Measurements from ENCODE around the gene SELE. TPM values are rescaled to one million over a fixed set of nuclear protein-coding genes. Genes with fewer than 3 reads are reported as not detected.

The SELE gene
- total RNA-seq, 2 experiments from 2014 or later, result not detected

DNA sequence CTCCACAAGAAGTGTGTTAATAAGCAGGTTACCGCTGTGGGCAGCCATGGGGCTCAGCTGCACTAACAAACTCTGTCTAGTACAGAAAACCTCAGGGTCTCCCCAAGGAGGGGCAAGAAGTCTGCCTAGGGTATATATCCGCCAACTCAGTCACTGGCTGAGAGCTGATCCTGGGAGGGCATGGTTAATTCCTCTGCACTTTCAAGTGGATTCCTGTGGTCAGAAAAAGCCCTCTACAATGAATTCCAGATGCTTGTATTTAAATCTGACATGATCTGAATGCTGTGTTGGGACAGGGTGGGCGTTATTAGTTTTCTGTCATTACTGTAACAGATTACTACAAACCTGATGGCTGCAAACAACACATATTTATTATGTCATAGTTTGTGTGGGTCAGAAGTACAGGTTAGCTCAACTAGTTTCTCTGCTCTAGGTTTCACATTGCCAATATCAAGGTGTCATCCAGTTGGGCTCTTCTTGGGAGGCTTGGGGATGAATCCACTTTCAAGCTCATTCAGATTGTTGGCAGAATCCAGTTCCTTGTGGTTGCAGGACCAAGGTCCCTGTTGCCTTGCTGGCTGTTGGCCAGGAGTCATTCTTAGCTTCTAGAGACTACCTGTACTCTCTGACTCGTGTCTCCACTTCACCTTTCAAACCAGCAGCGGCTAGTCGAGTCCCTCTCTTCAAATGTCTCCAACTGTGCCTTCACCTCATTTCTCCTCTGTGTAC, 8.0 kb upstream of the SELE start:
- ChIA-PET POLR2A (interaction anchor here (1.1 kb wide), 1 partner anchor 107 kb away, joined by 3 read pairs; no protein-coding TSS in a partner anchor), CTCF (ENCODE audit: unreplicated experiment) (no interaction called here)
- Histone ChIP-seq H3K9me2 (ENCODE audit: insufficient read depth, low read length) (no peaks in the 10 kb centered on the region), H3K27ac (ENCODE audit: low read depth, low read length, poor library complexity, severe bottlenecking) (no peak overlapping the region), H3K4me1 (ENCODE audit: insufficient read depth, low read length, poor library complexity, severe bottlenecking) (no peaks in the 10 kb centered on the region), H3K9me3 (ENCODE audit: low read length) (no peaks in the 10 kb centered on the region), H3K4me2 (ENCODE audit: low read length) (no peak overlapping the region), H3K36me3 (ENCODE audit: insufficient read depth, low read length) (no peaks in the 10 kb centered on the region), H3K79me2 (ENCODE audit: insufficient read depth, low read depth, low read length) (no peaks in the 10 kb centered on the region), H3K4me3 (ENCODE audit: low read depth, low read length, poor library complexity, severe bottlenecking) (no peak overlapping the region), H2AFZ (ENCODE audit: low read length) (no peak overlapping the region), H4K20me1 (ENCODE audit: insufficient read depth, low read length) (no peaks in the 10 kb centered on the region)
- no TSS peak for BruUV-seq (replicated peaks)
- no peak for DNase-seq (ENCODE audit: low spot score)
- TF ChIP-seq EZH2phosphoT487 (IDR thresholded peaks at IDR 0.05; ENCODE audit: borderline replicate concordance, low read depth, low read length), result no peak
- TF ChIP-seq, protein P1, sequence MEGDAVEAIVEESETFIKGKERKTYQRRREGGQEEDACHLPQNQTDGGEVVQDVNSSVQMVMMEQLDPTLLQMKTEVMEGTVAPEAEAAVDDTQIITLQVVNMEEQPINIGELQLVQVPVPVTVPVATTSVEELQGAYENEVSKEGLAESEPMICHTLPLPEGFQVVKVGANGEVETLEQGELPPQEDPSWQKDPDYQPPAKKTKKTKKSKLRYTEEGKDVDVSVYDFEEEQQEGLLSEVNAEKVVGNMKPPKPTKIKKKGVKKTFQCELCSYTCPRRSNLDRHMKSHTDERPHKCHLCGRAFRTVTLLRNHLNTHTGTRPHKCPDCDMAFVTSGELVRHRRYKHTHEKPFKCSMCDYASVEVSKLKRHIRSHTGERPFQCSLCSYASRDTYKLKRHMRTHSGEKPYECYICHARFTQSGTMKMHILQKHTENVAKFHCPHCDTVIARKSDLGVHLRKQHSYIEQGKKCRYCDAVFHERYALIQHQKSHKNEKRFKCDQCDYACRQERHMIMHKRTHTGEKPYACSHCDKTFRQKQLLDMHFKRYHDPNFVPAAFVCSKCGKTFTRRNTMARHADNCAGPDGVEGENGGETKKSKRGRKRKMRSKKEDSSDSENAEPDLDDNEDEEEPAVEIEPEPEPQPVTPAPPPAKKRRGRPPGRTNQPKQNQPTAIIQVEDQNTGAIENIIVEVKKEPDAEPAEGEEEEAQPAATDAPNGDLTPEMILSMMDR (conservative IDR thresholded peaks at IDR 0.05; ENCODE audit: low read length), result no peak
- intact Hi-C loops (cut with micrococcal nuclease; ENCODE audit: unreplicated experiment), result no loop called here

DNA sequence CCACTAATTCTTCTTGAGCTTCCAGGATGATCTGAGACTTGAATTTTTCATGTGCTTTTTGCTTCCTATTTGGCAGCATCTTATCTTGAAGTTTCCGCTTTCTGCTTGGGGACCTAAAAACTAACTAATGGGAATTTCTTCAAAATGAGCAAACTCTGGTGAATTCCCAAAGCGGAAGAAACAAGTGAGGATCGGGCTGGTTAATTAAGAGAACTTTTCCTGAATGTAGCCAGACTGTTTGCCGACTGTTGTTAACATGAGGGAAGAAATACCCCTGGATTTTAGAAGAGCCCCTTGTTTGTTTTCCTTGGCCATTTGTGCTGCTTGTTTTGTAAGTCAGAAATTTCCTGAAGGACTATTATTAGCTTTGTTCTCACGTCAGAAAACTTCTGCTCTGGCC, 6.1 kb upstream of the SELE start:
- no TSS peak for BruUV-seq (replicated peaks)
- Histone ChIP-seq H3K79me2 (ENCODE audit: insufficient read depth, low read depth, low read length) (no peaks in the 10 kb centered on the region), H3K9me2 (ENCODE audit: insufficient read depth, low read length) (no peaks in the 10 kb centered on the region), H3K4me1 (ENCODE audit: insufficient read depth, low read length, poor library complexity, severe bottlenecking) (no peaks in the 10 kb centered on the region), H3K27ac (ENCODE audit: low read depth, low read length, poor library complexity, severe bottlenecking) (no peak overlapping the region), H2AFZ (ENCODE audit: low read length) (no peak overlapping the region), H3K4me3 (ENCODE audit: low read depth, low read length, poor library complexity, severe bottlenecking) (no peak overlapping the region), H3K9me3 (ENCODE audit: low read length) (no peaks in the 10 kb centered on the region), H3K36me3 (ENCODE audit: insufficient read depth, low read length) (no peaks in the 10 kb centered on the region), H4K20me1 (ENCODE audit: insufficient read depth, low read length) (no peaks in the 10 kb centered on the region), H3K4me2 (ENCODE audit: low read length) (no peak overlapping the region)
- TF ChIP-seq, protein P1 (conservative IDR thresholded peaks at IDR 0.05; ENCODE audit: low read length), result no peak
- no peak for TF ChIP-seq EZH2phosphoT487 (IDR thresholded peaks at IDR 0.05; ENCODE audit: borderline replicate concordance, low read depth, low read length)
- intact Hi-C loops (cut with micrococcal nuclease; ENCODE audit: unreplicated experiment), result no loop called here
- ChIA-PET POLR2A (no interaction called here), CTCF (ENCODE audit: unreplicated experiment) (no interaction called here)
- DNase-seq (ENCODE audit: low spot score), result no peak

DNA sequence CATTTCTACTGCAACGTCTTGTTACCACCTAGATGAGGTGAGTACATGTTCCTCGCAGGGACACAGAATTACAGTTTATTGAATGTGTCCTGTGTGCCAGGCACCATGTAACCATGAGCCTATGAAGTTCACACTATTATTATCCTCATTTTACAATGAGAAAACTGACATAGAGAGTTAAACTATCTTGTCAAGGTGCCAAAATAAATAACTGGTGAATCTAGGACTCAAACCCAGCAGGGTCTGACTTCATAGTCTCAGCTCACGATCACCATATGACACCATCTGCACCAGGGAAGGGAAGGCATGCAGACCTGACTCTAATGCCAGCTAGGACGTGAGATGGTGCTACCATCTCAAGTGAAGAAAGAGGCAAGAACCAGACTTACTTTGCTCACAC, 2.4 kb downstream of the SELE start:
- Histone ChIP-seq H3K9me2 (ENCODE audit: insufficient read depth, low read length) (no peaks in the 10 kb centered on the region), H4K20me1 (ENCODE audit: insufficient read depth, low read length) (no peaks in the 10 kb centered on the region), H3K4me2 (ENCODE audit: low read length) (no peak overlapping the region), H3K4me1 (ENCODE audit: insufficient read depth, low read length, poor library complexity, severe bottlenecking) (no peaks in the 10 kb centered on the region), H3K9me3 (ENCODE audit: low read length) (no peaks in the 10 kb centered on the region), H2AFZ (ENCODE audit: low read length) (no peak overlapping the region), H3K79me2 (ENCODE audit: insufficient read depth, low read depth, low read length) (no peaks in the 10 kb centered on the region), H3K4me3 (ENCODE audit: low read depth, low read length, poor library complexity, severe bottlenecking) (no peak overlapping the region), H3K27ac (ENCODE audit: low read depth, low read length, poor library complexity, severe bottlenecking) (no peak overlapping the region), H3K36me3 (ENCODE audit: insufficient read depth, low read length) (no peaks in the 10 kb centered on the region)
- DNase-seq (ENCODE audit: low spot score), result no peak
- TF ChIP-seq, protein P1 (conservative IDR thresholded peaks at IDR 0.05; ENCODE audit: low read length), result no peak
- TF ChIP-seq EZH2phosphoT487 (IDR thresholded peaks at IDR 0.05; ENCODE audit: borderline replicate concordance, low read depth, low read length), result no peak
- intact Hi-C loops (cut with micrococcal nuclease; ENCODE audit: unreplicated experiment), result no loop called here
- CTCF ChIA-PET (ENCODE audit: unreplicated experiment), result no interaction called here
- no TSS peak for BruUV-seq (replicated peaks)
- POLR2A ChIA-PET, result no interaction called here
